ENCODE results near the gene SPAM1. TPM values are rescaled to one million over a fixed set of nuclear protein-coding genes. Genes with fewer than 3 reads are reported as not detected.

SPAM1 gene
- total RNA-seq, 1 donor from 2014 or later, result not detected

Other genes starting within 250 kb of the SPAM1 start
- gene WASL, start 176.2 kb upstream of the SPAM1 start, total RNA-seq, result 59.4 TPM
- 0.23 TPM for gene HYAL4, start 80.1 kb upstream of the SPAM1 start, total RNA-seq
- 0.42 TPM for gene TMEM229A, start 107.8 kb downstream of the SPAM1 start, total RNA-seq